HUES6 (cell line): Measurements from ENCODE around the gene PCDHGA8.

Experiments used
- H3K27ac ChIP-seq: 2 replicates; pipeline ENCODE4 v1.7.0; 2013; ENCODE audit warnings: low read depth, mild to moderate bottlenecking, low read length, inconsistent platforms
- H3K27me3 ChIP-seq: 2 replicates; pipeline ENCODE4 v1.6.1; 2013; ENCODE audit warnings: low read length; ENCODE audit not compliant: control insufficient read depth, insufficient read depth
- H3K36me3 ChIP-seq: 2 replicates; pipeline ENCODE4 v1.6.1; 2013; ENCODE audit warnings: low read length; ENCODE audit not compliant: control insufficient read depth, insufficient read depth
- H3K4me1 ChIP-seq: 2 replicates; pipeline ENCODE4 v1.6.1; 2013; ENCODE audit warnings: low read length; ENCODE audit not compliant: control insufficient read depth, insufficient read depth
- H3K4me3 ChIP-seq: 2 replicates; pipeline ENCODE4 v1.5.1; 2013; ENCODE audit warnings: low read depth, low read length
- H3K9ac ChIP-seq: one replicate; pipeline ENCODE4 v1.6.1; 2013; ENCODE audit warnings: mild to moderate bottlenecking, low read length
- H3K9me3 ChIP-seq: 2 replicates; pipeline ENCODE4 v1.6.1; 2013; ENCODE audit warnings: low read depth, low read length; ENCODE audit not compliant: control insufficient read depth, insufficient read depth

Gene PCDHGA8

GRCh38 chr5:141356133-141356532 is 36.3 kb upstream of the PCDHGA8 start:
- no peaks in the 10 kb centered on the region for H3K27me3 ChIP-seq
- no peaks in the 10 kb centered on the region for H3K36me3 ChIP-seq

GRCh38 chr5:141356950-141357349 is 35.5 kb upstream of the PCDHGA8 start:
- H3K27me3 ChIP-seq, result no peaks in the 10 kb centered on the region
- no peaks in the 10 kb centered on the region for H3K4me1 ChIP-seq
- peaks cover 45% of the 10 kb centered on the region for H3K9me3 ChIP-seq
- no peak overlapping the region for H3K27ac ChIP-seq
- H3K9ac ChIP-seq, result no peak overlapping the region
- H3K4me3 ChIP-seq, result no peak overlapping the region
- H3K36me3 ChIP-seq, result no peaks in the 10 kb centered on the region

More at GRCh38 chr5:141356133-141356532, 36.3 kb upstream of the PCDHGA8 start:
- Histone ChIP-seq H3K9ac (no peak overlapping the region), H3K4me1 (no peaks in the 10 kb centered on the region), H3K9me3 (peaks cover 45% of the 10 kb centered on the region), H3K27ac (no peak overlapping the region), H3K4me3 (no peak overlapping the region)

- H3K4me1 ChIP-seq, result no peaks in the 10 kb centered on the region
- H3K27me3 ChIP-seq, result no peaks in the 10 kb centered on the region
- no peak within 1 kb of the TSS for H3K27ac ChIP-seq
- H3K9me3 ChIP-seq, result peaks cover 59% of the 10 kb centered on the region
- H3K9ac ChIP-seq, result no peak within 1 kb of the TSS
- H3K4me3 ChIP-seq, result peak within 1 kb of the TSS; percentile 31
- no peaks in the 10 kb centered on the region for H3K36me3 ChIP-seq
Measured at GRCh38 chr5:141359790-141360426, 32.5 kb upstream of the PCDHGA8 start, which contains the start of gene PCDHGB2. Gene PCDHGB2, plus strand, starts transcription at chr5:141359994. Its CDS starts 142 bp downstream, at chr5:141360136.

- Histone ChIP-seq H3K4me1 (no peaks in the 10 kb centered on the region), H3K9ac (no peak overlapping the region), H3K27ac (no peak overlapping the region), H3K27me3 (no peaks in the 10 kb centered on the region), H3K9me3 (peaks cover 60% of the 10 kb centered on the region), H3K36me3 (no peaks in the 10 kb centered on the region; the same call in 1 of the 2 replicates), H3K4me3 (no peak overlapping the region)
Measured at GRCh38 chr5:141360685-141361084, 31.7 kb upstream of the PCDHGA8 start.

GRCh38 chr5:141362719-141363118 is 29.7 kb upstream of the PCDHGA8 start:
- H3K36me3 ChIP-seq, result no peaks in the 10 kb centered on the region; the same call in 1 of the 2 replicates
- H3K4me1 ChIP-seq, result no peaks in the 10 kb centered on the region
- no peak overlapping the region for H3K9ac ChIP-seq
- peak overlapping the region; percentile 26; the same call in 1 of the 2 replicates for H3K27ac ChIP-seq
- peaks cover 54% of the 10 kb centered on the region for H3K9me3 ChIP-seq
- peak overlapping the region; percentile 5 for H3K4me3 ChIP-seq
- H3K27me3 ChIP-seq, result no peaks in the 10 kb centered on the region

- H3K4me1 ChIP-seq, result no peaks in the 10 kb centered on the region
- no peak within 1 kb of the TSS for H3K27ac ChIP-seq
- no peaks in the 10 kb centered on the region; the same call in 1 of the 2 replicates for H3K36me3 ChIP-seq
- peak within 1 kb of the TSS; percentile 5; the same call in 1 of the 2 replicates for H3K4me3 ChIP-seq
- no peak within 1 kb of the TSS for H3K9ac ChIP-seq
- peaks cover 57% of the 10 kb centered on the region for H3K9me3 ChIP-seq
- H3K27me3 ChIP-seq, result no peaks in the 10 kb centered on the region
Measured at GRCh38 chr5:141363952-141364660, 28.3 kb upstream of the PCDHGA8 start, which contains the start of gene PCDHGA5. Gene PCDHGA5, plus strand, starts transcription at chr5:141364162. Its CDS starts 169 bp downstream, at chr5:141364331.

- H3K4me1 ChIP-seq, result no peaks in the 10 kb centered on the region
- H3K27me3 ChIP-seq, result no peaks in the 10 kb centered on the region
- H3K36me3 ChIP-seq, result no peaks in the 10 kb centered on the region; the same call in 1 of the 2 replicates
- H3K9me3 ChIP-seq, result peaks cover 61% of the 10 kb centered on the region
- H3K4me3 ChIP-seq, result no peak overlapping the region
- H3K9ac ChIP-seq, result no peak overlapping the region
- H3K27ac ChIP-seq, result no peak overlapping the region
Measured at GRCh38 chr5:141366016-141366896, 26.2 kb upstream of the PCDHGA8 start.

GRCh38 chr5:141369994-141370848 is 22.2 kb upstream of the PCDHGA8 start, which contains the start of gene PCDHGB3:
Gene PCDHGB3, plus strand, starts transcription at chr5:141370242. Its CDS starts 153 bp downstream, at chr5:141370395.
- peak within 1 kb of the TSS; percentile 21 for H3K4me3 ChIP-seq
- no peak within 1 kb of the TSS for H3K27ac ChIP-seq
- no peaks in the 10 kb centered on the region for H3K27me3 ChIP-seq
- no peaks in the 10 kb centered on the region; the same call in 1 of the 2 replicates for H3K36me3 ChIP-seq
- no peak within 1 kb of the TSS for H3K9ac ChIP-seq
- H3K4me1 ChIP-seq, result no peaks in the 10 kb centered on the region
- peaks cover 57% of the 10 kb centered on the region for H3K9me3 ChIP-seq

GRCh38 chr5:141371572-141372475 is 20.6 kb upstream of the PCDHGA8 start:
- H3K36me3 ChIP-seq, result no peaks in the 10 kb centered on the region
- no peak overlapping the region for H3K9ac ChIP-seq
- H3K4me3 ChIP-seq, result no peak overlapping the region
- H3K27me3 ChIP-seq, result no peaks in the 10 kb centered on the region
- peaks cover 55% of the 10 kb centered on the region for H3K9me3 ChIP-seq
- no peak overlapping the region for H3K27ac ChIP-seq
- H3K4me1 ChIP-seq, result no peaks in the 10 kb centered on the region
